ENCODE results near the gene KCTD13. TPM values are rescaled to one million over a fixed set of nuclear protein-coding genes. Genes with fewer than 3 reads are reported as not detected.

The KCTD13 gene
- total RNA-seq, 1 donor from 2014 or later: 30.5 TPM

DNA sequence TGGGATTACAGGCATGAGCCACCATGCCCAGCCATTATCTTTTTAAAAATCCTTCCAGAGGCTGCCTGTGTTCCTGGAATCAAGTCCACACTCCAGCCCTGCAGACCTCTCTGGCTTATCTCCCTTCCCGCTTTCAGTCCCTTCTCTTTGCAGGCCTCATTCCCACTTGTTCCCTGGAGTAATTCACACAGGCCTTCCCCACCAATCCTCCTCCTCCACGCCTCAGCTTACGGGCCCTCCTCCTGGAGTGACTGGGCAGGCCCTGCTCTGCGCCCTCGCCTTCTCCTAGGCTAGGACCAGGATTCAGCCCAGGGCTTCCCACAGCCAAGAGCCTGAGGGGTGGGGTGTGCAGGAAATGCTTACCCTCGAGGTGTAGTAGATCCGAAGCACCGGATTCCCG, 65.8 kb downstream of the KCTD13 start:
- Mint-ChIP-seq H3K27me3 (ENCODE audit: low read depth) (no peaks in the 10 kb centered on the region), H3K4me1 (peaks cover 9% of the 10 kb centered on the region), H3K9me3 (no peaks in the 10 kb centered on the region), H3K27ac (no peak overlapping the region), H3K4me3 (peak overlapping the region; percentile 94), H3K36me3 (peaks cover 11% of the 10 kb centered on the region)
- DNase-seq (ENCODE audit: low spot score in 2 of 2, unreplicated experiment in 2 of 2): no peak
- TF ChIP-seq, protein P1, sequence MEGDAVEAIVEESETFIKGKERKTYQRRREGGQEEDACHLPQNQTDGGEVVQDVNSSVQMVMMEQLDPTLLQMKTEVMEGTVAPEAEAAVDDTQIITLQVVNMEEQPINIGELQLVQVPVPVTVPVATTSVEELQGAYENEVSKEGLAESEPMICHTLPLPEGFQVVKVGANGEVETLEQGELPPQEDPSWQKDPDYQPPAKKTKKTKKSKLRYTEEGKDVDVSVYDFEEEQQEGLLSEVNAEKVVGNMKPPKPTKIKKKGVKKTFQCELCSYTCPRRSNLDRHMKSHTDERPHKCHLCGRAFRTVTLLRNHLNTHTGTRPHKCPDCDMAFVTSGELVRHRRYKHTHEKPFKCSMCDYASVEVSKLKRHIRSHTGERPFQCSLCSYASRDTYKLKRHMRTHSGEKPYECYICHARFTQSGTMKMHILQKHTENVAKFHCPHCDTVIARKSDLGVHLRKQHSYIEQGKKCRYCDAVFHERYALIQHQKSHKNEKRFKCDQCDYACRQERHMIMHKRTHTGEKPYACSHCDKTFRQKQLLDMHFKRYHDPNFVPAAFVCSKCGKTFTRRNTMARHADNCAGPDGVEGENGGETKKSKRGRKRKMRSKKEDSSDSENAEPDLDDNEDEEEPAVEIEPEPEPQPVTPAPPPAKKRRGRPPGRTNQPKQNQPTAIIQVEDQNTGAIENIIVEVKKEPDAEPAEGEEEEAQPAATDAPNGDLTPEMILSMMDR (IDR thresholded peaks at IDR 0.05; ENCODE audit: unreplicated experiment): no peak

- H3K4me1 Mint-ChIP-seq: peaks cover 9% of the 10 kb centered on the region
- no peaks in the 10 kb centered on the region for H3K27me3 Mint-ChIP-seq (ENCODE audit: low read depth)
- TF ChIP-seq, protein P1 (IDR thresholded peaks at IDR 0.05; ENCODE audit: unreplicated experiment): no peak
- H3K9me3 Mint-ChIP-seq: no peaks in the 10 kb centered on the region
- H3K27ac Mint-ChIP-seq: no peak overlapping the region
- H3K36me3 Mint-ChIP-seq: peaks cover 11% of the 10 kb centered on the region
- DNase-seq (ENCODE audit: low spot score in 2 of 2, unreplicated experiment in 2 of 2): no peak
- H3K4me3 Mint-ChIP-seq: no peak overlapping the region
Observed at GRCh38 chr16:29858974-29859373, 67.1 kb downstream of the KCTD13 start.

GRCh38 chr16:29858149-29858849, 67.7 kb downstream of the KCTD13 start:
- no peak overlapping the region for H3K4me3 Mint-ChIP-seq
- DNase-seq (ENCODE audit: low spot score in 2 of 2, unreplicated experiment in 2 of 2): no peak

GRCh38 chr16:29857133-29857760, 68.8 kb downstream of the KCTD13 start:
- no peaks in the 10 kb centered on the region for H3K9me3 Mint-ChIP-seq
- H3K36me3 Mint-ChIP-seq: peaks cover 11% of the 10 kb centered on the region
- peaks cover 6% of the 10 kb centered on the region for H3K4me1 Mint-ChIP-seq
- TF ChIP-seq, protein P1 (IDR thresholded peaks at IDR 0.05; ENCODE audit: unreplicated experiment): no peak
- H3K27me3 Mint-ChIP-seq (ENCODE audit: low read depth): no peaks in the 10 kb centered on the region
- H3K27ac Mint-ChIP-seq: no peak overlapping the region
- H3K4me3 Mint-ChIP-seq: no peak overlapping the region
- no peak for DNase-seq (ENCODE audit: low spot score in 2 of 2, unreplicated experiment in 2 of 2)

More at GRCh38 chr16:29858149-29858849, 67.7 kb downstream of the KCTD13 start:
- Mint-ChIP-seq H3K9me3 (no peaks in the 10 kb centered on the region), H3K27ac (no peak overlapping the region), H3K4me1 (peaks cover 8% of the 10 kb centered on the region), H3K36me3 (peaks cover 11% of the 10 kb centered on the region), H3K27me3 (ENCODE audit: low read depth) (no peaks in the 10 kb centered on the region)
- TF ChIP-seq, protein P1 (IDR thresholded peaks at IDR 0.05; ENCODE audit: unreplicated experiment): no peak

Other genes starting within 250 kb of the KCTD13 start
- 326 to 330 TPM (median 328 TPM) in 3 replicates for gene QPRT, start 247.0 kb downstream of the KCTD13 start, total RNA-seq
- gene C16orf54, start 180.2 kb downstream of the KCTD13 start, total RNA-seq: not detected in 3 replicates
- gene ZG16, start 148.0 kb downstream of the KCTD13 start, total RNA-seq: 0.11 to 0.20 TPM (median 0.20 TPM) in 3 replicates
- 72.6 to 78.3 TPM (median 76.9 TPM) in 3 replicates for gene KIF22, start 135.5 kb downstream of the KCTD13 start, total RNA-seq
- 345 to 360 TPM (median 349 TPM) in 3 replicates for gene MAZ, start 119.7 kb downstream of the KCTD13 start, total RNA-seq
- 24.6 to 25.5 TPM (median 24.7 TPM) in 3 replicates for gene PRRT2, start 114.0 kb downstream of the KCTD13 start, total RNA-seq
- gene PAGR1, start 110.1 kb downstream of the KCTD13 start, total RNA-seq: 42.3 to 43.8 TPM (median 43.2 TPM) in 3 replicates
- 13.1 to 14.4 TPM (median 13.1 TPM) in 3 replicates for gene MVP, start 105.8 kb downstream of the KCTD13 start, total RNA-seq
- 49.7 to 51.7 TPM (median 49.7 TPM) in 3 replicates for gene CDIPT, start 63.0 kb downstream of the KCTD13 start, total RNA-seq
- gene SEZ6L2, start 26.7 kb downstream of the KCTD13 start, total RNA-seq: 28.8 to 30.4 TPM (median 29.1 TPM) in 3 replicates
- gene ASPHD1, start 25.7 kb downstream of the KCTD13 start, total RNA-seq: 13.6 to 14.6 TPM (median 14.2 TPM) in 3 replicates
- 85.9 to 93.0 TPM (median 87.5 TPM) in 3 replicates for gene TMEM219, start 35.9 kb upstream of the KCTD13 start, total RNA-seq
- gene TAOK2, start 47.6 kb upstream of the KCTD13 start, total RNA-seq: 47.3 to 51.3 TPM (median 48.3 TPM) in 3 replicates
- gene HIRIP3, start 69.4 kb upstream of the KCTD13 start, total RNA-seq: 8.6 to 10.9 TPM (median 9.7 TPM) in 3 replicates
- 60.2 to 62.9 TPM (median 62.0 TPM) in 3 replicates for gene INO80E, start 70.0 kb upstream of the KCTD13 start, total RNA-seq
- gene DOC2A, start 84.8 kb upstream of the KCTD13 start, total RNA-seq: 5.3 to 6.4 TPM (median 5.7 TPM) in 3 replicates
- not detected in 3 replicates for gene C16orf92, start 97.0 kb upstream of the KCTD13 start, total RNA-seq
- 0.55 to 1.1 TPM (median 0.72 TPM) in 3 replicates for gene TLCD3B, start 105.0 kb upstream of the KCTD13 start, total RNA-seq
- gene ALDOA, start 139.5 kb upstream of the KCTD13 start, total RNA-seq: 613 to 624 TPM (median 618 TPM) in 3 replicates
- 102 to 107 TPM (median 105 TPM) in 3 replicates for gene PPP4C, start 149.8 kb upstream of the KCTD13 start, total RNA-seq
- gene TBX6, start 165.7 kb upstream of the KCTD13 start, total RNA-seq: 2.3 to 2.7 TPM (median 2.4 TPM) in 3 replicates
- gene YPEL3, start 170.0 kb upstream of the KCTD13 start, total RNA-seq: 34.5 to 45.0 TPM (median 36.9 TPM) in 3 replicates
- gene GDPD3, start 187.3 kb upstream of the KCTD13 start, total RNA-seq: 10.7 to 11.1 TPM (median 10.8 TPM) in 3 replicates
- gene MAPK3, start 197.0 kb upstream of the KCTD13 start, total RNA-seq: 58.7 to 61.2 TPM (median 61.0 TPM) in 3 replicates

Measured in mesothelial cell of epicardium (in vitro differentiated cells).